Caco-2 (cell line): ENCODE measurements around the gene COG1. TPM values are rescaled to one million over a fixed set of nuclear protein-coding genes. Genes with fewer than 3 reads are reported as not detected.

Source experiments
- BruUV-seq: library from RNA; stranded (reverse); fragments of 400-500 nt; replicated peaks from 2 replicates; lab custom pipeline; 2021; lab: Mats Ljungman, UMichigan
- CTCF ChIA-PET: fragments of 300-600 bp; sonication (Branson Sonifier 250); formaldehyde crosslinking; loops from one replicate; lab custom pipeline; 2022; ENCODE audit warnings: antibody characterized with exemption; lab: Charles Lee
- POLR2A ChIA-PET: fragments of 300-600 bp; sonication (Branson Sonifier 250); formaldehyde crosslinking; loops from one replicate; lab custom pipeline; 2022; ENCODE audit warnings: antibody characterized with exemption; lab: Charles Lee
- DNase-seq, 2 experiments: peaks; one replicate each; pipeline versions ENCODE4 v3.0.0 to v3.0.0-alpha.2; 2020 to 2022
- H3K27me3 ChIP-seq: replicated peaks from 2 replicates; pipeline ENCODE4 v1.6.0; 2011; ENCODE audit warnings: low read length; ENCODE audit not compliant: control insufficient read depth, insufficient read depth
- H3K36me3 ChIP-seq: 2 replicates; pipeline ENCODE4 v1.5.1; 2011; ENCODE audit warnings: low read length; ENCODE audit not compliant: control insufficient read depth, insufficient read depth
- H3K4me1 ChIP-seq: fragments of 250-450 bp; sonication (Bioruptor Pico); 2 replicates; pipeline ENCODE4 v1.5.1; 2020; ENCODE audit warnings: mild to moderate bottlenecking
- H3K4me3 ChIP-seq: 2 replicates; pipeline ENCODE4 v1.5.1; 2011; ENCODE audit warnings: low read depth, mild to moderate bottlenecking, control low read depth, low read length
- H3K9me3 ChIP-seq: fragments of 250-450 bp; sonication (Bioruptor Pico); 2 replicates; pipeline ENCODE4 v1.5.1; 2020; ENCODE audit warnings: mild to moderate bottlenecking, moderate library complexity
- H3K27ac Mint-ChIP-seq: one replicate; pipeline ENCODE4 v1.8.0; 2022; ENCODE audit warnings: mixed read lengths; ENCODE audit not compliant: unreplicated experiment
- H3K27me3 Mint-ChIP-seq: one replicate; pipeline ENCODE4 v1.8.0; 2022; ENCODE audit warnings: mixed read lengths; ENCODE audit not compliant: insufficient read depth, unreplicated experiment
- H3K36me3 Mint-ChIP-seq: one replicate; pipeline ENCODE4 v1.8.0; 2022; ENCODE audit warnings: mild to moderate bottlenecking, mixed read lengths; ENCODE audit not compliant: insufficient read depth, unreplicated experiment
- H3K4me1 Mint-ChIP-seq: one replicate; pipeline ENCODE4 v1.8.0; 2022; ENCODE audit warnings: low read depth, mixed read lengths; ENCODE audit not compliant: unreplicated experiment
- H3K4me3 Mint-ChIP-seq: one replicate; pipeline ENCODE4 v1.8.0; 2022; ENCODE audit warnings: mild to moderate bottlenecking, moderate library complexity, mixed read lengths; ENCODE audit not compliant: unreplicated experiment
- H3K9me3 Mint-ChIP-seq: one replicate; pipeline ENCODE4 v1.8.0; 2022; ENCODE audit warnings: mixed read lengths; ENCODE audit not compliant: unreplicated experiment
- CTCF ChIP-seq, 2 experiments: fragments of 200-600 bp in 1 of 2; IDR thresholded peaks; 1 replicate in 1 of 2; 2 replicates in 1 of 2; pipeline versions ENCODE4 v1.5.1 to v1.8.0; 2011 to 2022; ENCODE audit warnings: antibody characterized with exemption in 1 of 2, control low read depth in 1 of 2, inconsistent platforms in 1 of 2, low read depth in 1 of 2, low read length in 1 of 2, mild to moderate bottlenecking in 1 of 2, moderate library complexity in 1 of 2; ENCODE audit not compliant: insufficient read depth in 1 of 2, severe bottlenecking in 1 of 2, unreplicated experiment in 1 of 2
- intact Hi-C: fragments of 100-400 bp; cut with micrococcal nuclease; formaldehyde crosslinking; loops from one replicate; pipeline ENCODE4 v1.10.0; 2022; ENCODE audit not compliant: unreplicated experiment
- total RNA-seq: library from RNA; stranded (reverse); gene quantifications from 2 replicates; pipeline ENCODE4 v1.2.3, GENCODE V29; 2022

The COG1 gene
- total RNA-seq, 1 experiment from 2014 or later: 36.8 TPM

GRCh38 chr17:73179878-73180277 lies 13.0 kb upstream of the COG1 start:
- Mint-ChIP-seq H3K27ac (no peak overlapping the region), H3K27me3 (no peaks in the 10 kb centered on the region), H3K4me1 (peaks cover 13% of the 10 kb centered on the region), H3K36me3 (peaks cover 19% of the 10 kb centered on the region), H3K9me3 (peaks cover 19% of the 10 kb centered on the region), H3K4me3 (no peak overlapping the region)
- BruUV-seq: no TSS peak
- Histone ChIP-seq H3K27me3 (no peaks in the 10 kb centered on the region), H3K4me3 (no peak overlapping the region), H3K9me3 (no peaks in the 10 kb centered on the region; the same call in 1 of the 2 replicates), H3K4me1 (peaks cover 9% of the 10 kb centered on the region), H3K36me3 (no peaks in the 10 kb centered on the region)
- DNase-seq: no peak
- POLR2A ChIA-PET: no interaction called here
- CTCF ChIA-PET: no interaction called here
- no peak for TF ChIP-seq CTCF (IDR thresholded peaks at IDR 0.05; ENCODE audit: insufficient read depth in 1 of 2, low read depth in 1 of 2, low read length in 1 of 2, severe bottlenecking in 1 of 2, unreplicated experiment in 1 of 2)
- intact Hi-C loops: no loop called here

GRCh38 chr17:73182616-73183310 lies 10.1 kb upstream of the COG1 start:
- H3K27ac Mint-ChIP-seq: no peak overlapping the region
- BruUV-seq: no TSS peak
- TF ChIP-seq CTCF (IDR thresholded peaks at IDR 0.05; ENCODE audit: insufficient read depth in 1 of 2, low read depth in 1 of 2, low read length in 1 of 2, severe bottlenecking in 1 of 2, unreplicated experiment in 1 of 2): no peak
- Histone ChIP-seq H3K9me3 (peaks cover 15% of the 10 kb centered on the region), H3K4me3 (no peak overlapping the region), H3K27me3 (no peaks in the 10 kb centered on the region), H3K36me3 (no peaks in the 10 kb centered on the region), H3K4me1 (peaks cover 19% of the 10 kb centered on the region)
- POLR2A ChIA-PET: interaction anchor here (0.5 kb wide), 1 partner anchor 15 kb away, joined by 3 read pairs; no protein-coding TSS in a partner anchor
- no peak for DNase-seq
- no peak overlapping the region for H3K4me3 Mint-ChIP-seq
- H3K9me3 Mint-ChIP-seq: peaks cover 42% of the 10 kb centered on the region
- H3K27me3 Mint-ChIP-seq: no peaks in the 10 kb centered on the region
- intact Hi-C loops: no loop called here
- CTCF ChIA-PET: interaction anchor here (0.6 to 0.8 kb wide), 2 partner anchors 18 to 455 kb away, joined by 3 to 5 read pairs; no protein-coding TSS in a partner anchor
- peaks cover 24% of the 10 kb centered on the region for H3K4me1 Mint-ChIP-seq
- peaks cover 39% of the 10 kb centered on the region for H3K36me3 Mint-ChIP-seq

DNA sequence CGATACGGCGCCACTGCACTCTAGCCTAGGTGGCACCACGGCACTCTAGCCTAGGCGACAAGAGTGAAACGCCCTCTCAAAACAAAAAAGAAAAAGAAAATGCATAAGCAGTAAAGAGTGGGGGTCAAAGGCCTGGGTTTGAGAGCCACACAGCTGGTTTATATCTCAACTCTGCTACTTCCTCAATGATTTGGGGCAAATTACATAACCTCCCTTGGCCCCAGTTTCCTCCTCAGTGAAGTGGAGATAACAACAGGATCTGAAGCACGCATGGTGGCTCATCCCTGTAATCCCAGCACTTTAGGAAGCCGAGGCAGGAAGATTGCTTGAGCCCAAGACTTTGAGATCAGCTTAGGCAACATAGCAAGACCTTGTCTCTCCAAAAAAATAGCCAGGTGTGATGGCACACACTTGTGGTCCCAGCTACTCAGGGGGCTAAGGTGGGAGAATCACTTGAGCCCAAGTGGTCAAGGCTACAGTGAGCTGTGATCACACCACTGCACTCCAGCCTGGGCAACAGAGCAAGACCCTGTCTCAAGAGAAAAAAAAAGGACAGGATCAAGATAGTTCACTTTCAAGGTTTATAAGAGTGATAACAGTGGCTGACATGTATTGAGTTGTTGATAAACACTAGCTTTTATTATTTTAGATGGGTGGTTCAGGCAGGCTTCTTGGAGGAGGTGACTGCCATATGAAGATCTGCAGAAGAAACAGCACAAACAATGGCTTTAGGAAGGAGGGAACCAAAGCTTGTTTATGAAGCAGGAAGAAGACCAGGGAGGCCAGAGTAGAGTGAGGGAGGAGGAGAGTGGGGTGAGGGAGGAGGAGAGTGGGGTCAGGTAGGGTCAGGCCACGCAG lies 8.5 kb upstream of the COG1 start:
- no peaks in the 10 kb centered on the region for H3K36me3 ChIP-seq
- BruUV-seq: no TSS peak
- peaks cover 46% of the 10 kb centered on the region for H3K36me3 Mint-ChIP-seq
- H3K4me1 Mint-ChIP-seq: peaks cover 26% of the 10 kb centered on the region
- peaks cover 15% of the 10 kb centered on the region for H3K9me3 ChIP-seq
- peak overlapping the region; percentile 45 for H3K4me3 Mint-ChIP-seq
- H3K27me3 Mint-ChIP-seq: no peaks in the 10 kb centered on the region
- no peaks in the 10 kb centered on the region for H3K27me3 ChIP-seq
- no peak overlapping the region for H3K4me3 ChIP-seq
- ChIA-PET POLR2A (no interaction called here), CTCF (no interaction called here)
- H3K27ac Mint-ChIP-seq: peak overlapping the region; percentile 71
- H3K4me1 ChIP-seq: peaks cover 22% of the 10 kb centered on the region
- H3K9me3 Mint-ChIP-seq: peaks cover 46% of the 10 kb centered on the region
- TF ChIP-seq CTCF (IDR thresholded peaks at IDR 0.05; ENCODE audit: insufficient read depth in 1 of 2, low read depth in 1 of 2, low read length in 1 of 2, severe bottlenecking in 1 of 2, unreplicated experiment in 1 of 2): no peak
- intact Hi-C loops: no loop called here
- no peak for DNase-seq
